Activated CD8-positive, alpha-beta memory T cell treated with anti-CD3 and anti-CD28 coated beads for 36 hours (primary cell): Measurements from ENCODE around the gene CRIM1. TPM values are rescaled to one million over a fixed set of nuclear protein-coding genes. Genes with fewer than 3 reads are reported as not detected.

Source experiments
- CTCF ChIA-PET: fragments of 350-600 bp; sonication (Branson Sonifier 250); formaldehyde crosslinking; loops from one replicate; lab custom pipeline; 2021; ENCODE audit warnings: antibody characterized with exemption; lab: Charles Lee
- POLR2A ChIA-PET: fragments of 350-600 bp; sonication (Branson Sonifier 250); formaldehyde crosslinking; loops from one replicate; lab custom pipeline; 2021; ENCODE audit warnings: antibody characterized with exemption; lab: Charles Lee
- total RNA-seq, 2 experiments: library from RNA; stranded (reverse); gene quantifications; one replicate each; pipeline ENCODE4 v1.2.3, GENCODE V29; 2021

Gene CRIM1
- total RNA-seq, 2 experiments from 2014 or later, result 18.2 to 20.1 TPM

- ChIA-PET POLR2A (no interaction called here), CTCF (no interaction called here)
Measured at GRCh38 chr2:36411962-36412444, 56.4 kb downstream of the CRIM1 start.

DNA sequence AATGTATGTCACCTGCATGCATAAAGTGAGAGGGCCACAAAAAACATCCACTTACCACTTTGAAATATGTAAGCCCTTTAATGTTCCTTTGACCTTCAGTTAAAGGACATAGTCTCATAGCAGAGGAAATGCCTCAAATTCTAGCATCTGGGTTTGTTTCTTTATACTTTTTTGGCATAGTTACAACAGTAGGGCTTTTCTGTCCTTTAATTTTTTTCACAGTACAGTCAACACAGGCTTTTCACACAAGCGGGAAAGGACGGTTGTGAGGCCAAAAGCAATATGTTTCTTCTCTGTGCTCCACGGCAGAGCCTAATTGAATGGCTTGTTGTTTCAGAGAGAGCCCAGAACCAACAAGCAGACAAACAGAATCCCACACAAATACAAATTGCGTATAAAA lies 57.6 kb downstream of the CRIM1 start:
- ChIA-PET POLR2A (no interaction called here), CTCF (no interaction called here)

DNA sequence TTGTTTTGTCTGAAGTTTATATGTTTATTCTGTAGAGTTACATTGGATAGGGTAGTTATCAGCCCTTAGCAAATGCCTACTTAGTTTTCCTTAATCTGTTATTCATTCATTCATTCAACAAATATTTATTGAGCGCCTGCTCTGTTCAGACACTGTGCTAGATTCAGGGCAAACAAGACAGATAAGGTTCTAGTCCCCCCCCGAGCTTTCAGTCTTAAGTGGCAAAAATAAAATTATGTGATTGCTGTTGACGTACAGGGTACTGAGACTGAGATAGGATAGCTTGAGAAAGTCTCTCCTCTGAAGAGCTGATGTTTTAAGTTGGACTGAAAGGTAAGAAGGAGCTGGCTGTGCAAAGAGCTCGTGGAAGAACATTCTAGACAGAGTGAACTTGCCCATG lies 58.7 kb downstream of the CRIM1 start:
- ChIA-PET CTCF (no interaction called here), POLR2A (no interaction called here)

GRCh38 chr2:36415381-36416022 lies 59.9 kb downstream of the CRIM1 start:
- POLR2A ChIA-PET, result no interaction called here
- CTCF ChIA-PET, result interaction anchor here (0.5 kb wide), 1 partner anchor 34 kb away, joined by 4 read pairs; no protein-coding TSS in a partner anchor

DNA sequence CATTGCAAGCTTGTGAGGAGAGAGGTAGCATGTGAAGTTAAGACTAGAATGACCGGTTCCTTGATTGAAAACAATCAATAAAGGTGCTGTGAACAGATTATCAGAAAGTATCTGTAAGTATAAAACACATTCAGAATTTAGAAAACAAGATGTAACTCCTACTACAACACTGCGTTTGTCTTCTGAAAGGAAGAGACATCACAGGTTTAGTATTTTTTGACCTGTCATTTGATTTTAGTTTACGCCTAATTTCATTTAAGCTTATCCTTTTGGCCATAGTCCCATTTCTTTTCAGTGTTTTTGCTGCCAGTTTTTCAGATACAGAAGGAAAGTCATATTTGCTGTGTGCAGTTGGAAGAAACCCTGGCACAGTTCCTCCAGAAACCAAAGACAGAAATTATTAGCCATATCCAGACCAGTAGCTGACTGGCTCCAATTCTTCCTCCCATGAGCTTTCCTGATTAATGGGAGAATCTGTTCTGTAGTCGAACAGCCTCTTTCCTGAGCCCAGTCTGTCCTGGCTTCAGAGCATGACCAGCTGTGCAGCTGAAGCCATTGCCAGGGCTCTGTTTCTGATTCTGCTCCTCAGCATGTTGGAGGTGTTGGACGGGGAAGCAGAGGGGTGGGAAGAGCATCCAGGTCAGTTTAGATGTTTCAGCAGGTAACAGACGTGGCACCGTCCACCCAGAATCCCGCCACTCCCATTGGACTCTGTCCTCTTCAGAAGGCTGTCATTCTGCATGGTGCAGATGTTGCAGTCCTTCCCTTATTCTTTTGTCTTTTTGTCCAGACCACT lies 61.0 kb downstream of the CRIM1 start:
- POLR2A ChIA-PET, result no interaction called here
- CTCF ChIA-PET, result no interaction called here

DNA sequence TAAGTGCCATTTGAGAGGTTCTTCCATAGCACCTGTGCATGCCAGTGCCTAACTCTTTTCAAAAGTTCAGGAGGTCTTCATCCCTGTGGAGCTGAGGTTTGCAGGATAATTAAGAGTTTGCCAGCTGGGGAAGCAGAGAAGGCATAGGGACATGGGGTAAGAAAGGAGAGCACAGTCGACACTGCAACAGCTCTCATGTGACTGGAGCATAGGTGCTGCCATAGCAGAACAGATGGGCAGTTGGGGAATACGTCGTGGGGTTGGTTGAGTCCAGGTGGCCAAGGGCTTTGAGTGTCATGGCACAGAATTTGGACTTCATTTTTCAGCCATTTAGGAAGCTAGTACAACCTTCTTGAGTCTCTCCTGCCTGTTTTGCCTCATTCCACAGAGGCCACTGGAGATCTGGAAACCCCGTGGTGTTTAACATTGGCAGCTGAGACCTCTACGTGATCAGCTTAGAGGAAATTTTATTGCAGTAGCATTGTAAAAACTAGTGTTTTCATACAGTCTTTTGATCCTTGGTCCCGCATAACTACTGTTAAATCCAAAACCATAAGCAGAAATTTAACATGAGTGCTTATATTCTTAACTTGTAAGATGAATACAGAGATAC lies 65.1 kb downstream of the CRIM1 start:
- ChIA-PET CTCF (interaction anchor here (0.9 kb wide), 1 partner anchor 69 kb away, joined by 3 read pairs; no protein-coding TSS in a partner anchor), POLR2A (no interaction called here)

DNA sequence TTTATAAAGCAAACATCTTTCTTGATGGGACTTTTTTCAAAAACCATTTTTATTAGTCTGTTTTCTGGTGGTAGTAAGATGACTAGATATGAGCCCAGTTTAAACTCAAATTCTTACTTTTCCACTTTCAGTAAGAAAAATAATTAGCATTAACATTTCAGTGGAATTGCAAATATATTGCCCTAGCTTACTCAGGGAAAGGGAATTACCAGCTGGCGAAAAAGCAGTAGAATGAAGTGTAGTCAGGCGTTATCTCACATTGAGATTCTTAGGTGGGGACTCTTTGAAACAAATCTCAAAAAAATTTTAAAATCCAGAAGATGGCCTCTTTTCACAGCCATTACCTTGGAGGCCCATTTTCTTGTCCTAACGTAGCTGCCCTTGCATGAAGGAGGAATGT lies 65.8 kb downstream of the CRIM1 start:
- POLR2A ChIA-PET, result no interaction called here
- CTCF ChIA-PET, result no interaction called here

DNA sequence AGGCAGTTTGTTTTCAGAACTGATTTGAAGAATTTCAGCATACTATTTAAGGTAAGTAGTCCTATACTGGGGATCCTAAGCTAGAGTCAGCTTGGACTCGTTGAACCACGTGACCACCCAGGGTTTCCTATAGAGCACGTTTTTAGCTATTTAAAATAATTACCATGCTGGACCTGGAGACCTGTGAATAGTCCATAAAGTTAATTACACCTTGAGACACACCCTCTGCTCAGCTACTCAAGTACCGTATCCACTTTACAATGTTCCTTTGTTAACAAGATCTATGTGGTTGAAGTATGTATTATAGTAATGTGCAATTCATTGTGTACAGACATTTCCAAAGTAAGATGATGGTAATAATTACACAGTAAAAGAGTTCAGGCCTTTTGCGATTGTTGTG lies 67.6 kb downstream of the CRIM1 start:
- CTCF ChIA-PET, result no interaction called here
- POLR2A ChIA-PET, result no interaction called here

DNA sequence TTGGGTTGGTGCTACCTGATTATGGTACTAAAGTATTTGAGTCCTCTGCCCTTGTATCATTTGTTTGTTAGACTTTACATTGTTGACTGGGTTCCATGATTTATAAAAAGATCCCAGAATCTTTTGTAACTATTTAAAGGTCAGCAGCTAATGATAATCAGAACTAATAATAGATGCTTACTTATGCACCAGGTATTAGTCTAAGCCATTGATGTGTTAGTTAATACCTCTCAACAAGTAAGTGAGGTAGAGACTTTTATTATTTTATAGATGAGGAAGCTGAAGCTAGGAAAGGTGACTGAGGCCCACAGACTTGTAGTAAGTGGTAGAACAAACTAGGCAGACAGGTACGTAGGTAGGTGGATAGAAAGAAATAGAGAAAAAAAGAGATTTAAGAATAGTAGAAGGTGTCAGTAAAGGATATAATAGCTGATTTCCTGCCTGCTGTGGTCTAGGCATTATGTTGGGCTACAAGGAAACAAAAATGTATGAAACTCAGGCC lies 68.1 kb downstream of the CRIM1 start:
- ChIA-PET CTCF (no interaction called here), POLR2A (no interaction called here)

- ChIA-PET CTCF (no interaction called here), POLR2A (no interaction called here)
Measured at GRCh38 chr2:36425608-36426355, 70.2 kb downstream of the CRIM1 start.

DNA sequence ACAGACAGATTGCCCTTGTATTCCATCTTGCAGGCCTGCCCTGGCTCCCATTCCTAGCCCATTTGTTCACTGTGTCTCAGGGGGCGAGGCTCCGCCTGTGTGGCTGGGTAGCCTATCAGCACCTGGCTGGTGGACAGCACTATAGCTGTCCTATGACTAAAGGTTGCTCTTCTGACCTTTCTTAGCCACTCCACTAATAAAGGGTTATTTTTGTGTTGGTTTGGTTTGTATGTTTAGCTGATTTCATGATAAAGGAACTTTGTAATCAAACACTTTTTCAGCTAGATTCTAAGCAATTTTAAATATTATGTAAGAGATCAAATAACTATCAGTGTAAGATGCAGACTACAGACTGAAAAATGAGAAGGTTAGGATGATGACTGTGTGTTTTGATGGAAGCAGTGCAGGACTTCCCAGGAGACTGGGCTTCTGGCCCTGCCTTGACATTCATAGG lies 72.2 kb downstream of the CRIM1 start:
- POLR2A ChIA-PET, result no interaction called here
- CTCF ChIA-PET, result no interaction called here

DNA sequence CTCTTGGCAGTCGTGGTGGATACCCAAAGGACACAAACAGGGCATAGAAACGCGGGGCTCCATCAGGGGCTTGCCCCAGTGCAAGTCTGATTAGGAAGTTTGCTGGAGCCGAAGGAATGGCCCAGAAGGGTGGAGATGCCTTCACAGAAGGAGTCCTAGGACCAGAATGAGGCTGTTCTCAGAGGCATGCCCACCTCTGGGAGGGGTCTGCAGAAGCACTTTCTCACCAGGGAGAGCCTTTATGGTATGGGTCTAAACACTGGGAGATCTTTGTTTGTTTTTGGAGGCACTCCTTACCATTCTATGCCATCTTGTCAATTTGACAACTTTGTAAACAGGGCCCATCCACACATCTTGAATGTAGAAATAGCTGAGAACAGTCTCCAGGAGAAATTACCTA lies 75.0 kb downstream of the CRIM1 start:
- CTCF ChIA-PET, result no interaction called here
- POLR2A ChIA-PET, result no interaction called here

GRCh38 chr2:36432479-36432878 lies 76.9 kb downstream of the CRIM1 start:
- CTCF ChIA-PET, result no interaction called here
- POLR2A ChIA-PET, result no interaction called here

DNA sequence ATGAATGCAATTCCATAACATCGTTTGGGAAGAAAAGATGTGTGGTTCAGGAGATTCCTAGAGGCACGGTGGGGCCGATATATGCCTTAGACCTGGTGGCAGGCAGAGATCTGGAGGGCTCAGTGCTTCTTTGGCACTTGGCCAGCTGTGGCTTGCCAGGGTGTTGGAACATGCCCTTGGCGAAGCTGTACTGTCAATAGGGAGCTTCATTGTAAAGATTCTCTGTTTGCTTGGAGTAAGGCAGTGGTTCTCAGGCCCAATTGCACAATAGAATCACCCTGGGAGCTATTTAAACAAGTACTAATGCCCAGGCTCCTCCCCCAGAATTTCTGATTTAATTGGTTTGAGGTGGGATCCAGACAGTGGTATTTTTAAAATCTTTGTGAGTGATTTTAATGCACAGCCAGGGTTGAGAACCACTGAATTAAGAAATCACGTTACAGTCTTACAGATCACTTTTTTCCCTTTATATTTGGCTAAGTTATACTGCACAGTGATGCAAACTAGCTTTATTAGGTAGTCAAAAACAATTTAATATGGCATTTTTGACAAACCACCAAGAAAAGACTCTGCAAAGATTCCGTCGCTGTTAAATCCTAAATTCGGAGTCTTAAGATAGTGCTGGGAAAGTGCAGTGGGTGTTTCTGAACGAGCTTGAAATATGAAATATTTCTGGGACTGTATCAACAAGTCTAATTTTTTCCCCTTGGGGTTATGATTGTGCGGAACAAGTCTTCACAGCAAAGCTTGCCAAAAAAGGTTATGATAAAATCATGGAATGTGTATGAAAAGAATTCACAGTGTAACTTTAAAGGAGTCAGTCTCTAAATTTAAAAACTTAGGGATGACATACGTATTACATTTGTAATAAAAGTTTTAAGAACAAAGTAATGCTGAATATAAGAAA lies 78.0 kb downstream of the CRIM1 start:
- POLR2A ChIA-PET, result no interaction called here
- CTCF ChIA-PET, result no interaction called here

DNA sequence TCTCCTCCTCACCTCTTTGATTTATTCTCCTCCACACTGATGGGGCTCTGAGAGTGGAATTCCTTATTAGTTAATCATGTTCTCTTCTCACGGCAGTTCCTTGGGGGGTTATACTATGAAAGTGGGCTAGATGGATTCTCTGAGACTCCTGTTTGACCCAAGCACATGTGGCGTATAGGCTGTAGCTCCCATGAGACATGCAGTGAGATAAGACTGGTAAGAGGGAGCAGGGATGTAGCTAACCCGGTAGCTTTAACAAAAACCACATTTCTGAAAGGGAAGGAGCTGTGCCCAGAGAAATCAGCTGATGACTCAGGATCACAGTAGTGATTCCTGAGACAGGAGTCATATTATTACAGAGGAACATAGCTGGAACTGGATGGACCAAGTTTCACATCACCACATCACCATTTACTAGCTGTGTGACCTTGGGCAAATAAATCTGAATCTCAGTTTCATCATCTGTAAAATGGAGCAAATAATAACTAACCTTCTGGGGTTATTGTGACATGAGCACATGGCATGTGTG lies 82.9 kb downstream of the CRIM1 start:
- ChIA-PET POLR2A (no interaction called here), CTCF (interaction anchor here (1.0 kb wide), 1 partner anchor 226 kb away, joined by 3 read pairs; no protein-coding TSS in a partner anchor)

- POLR2A ChIA-PET, result no interaction called here
- CTCF ChIA-PET, result interaction anchor here (1.0 kb wide), 1 partner anchor 226 kb away, joined by 3 read pairs; no protein-coding TSS in a partner anchor
Measured at GRCh38 chr2:36439084-36439483, 83.5 kb downstream of the CRIM1 start.

DNA sequence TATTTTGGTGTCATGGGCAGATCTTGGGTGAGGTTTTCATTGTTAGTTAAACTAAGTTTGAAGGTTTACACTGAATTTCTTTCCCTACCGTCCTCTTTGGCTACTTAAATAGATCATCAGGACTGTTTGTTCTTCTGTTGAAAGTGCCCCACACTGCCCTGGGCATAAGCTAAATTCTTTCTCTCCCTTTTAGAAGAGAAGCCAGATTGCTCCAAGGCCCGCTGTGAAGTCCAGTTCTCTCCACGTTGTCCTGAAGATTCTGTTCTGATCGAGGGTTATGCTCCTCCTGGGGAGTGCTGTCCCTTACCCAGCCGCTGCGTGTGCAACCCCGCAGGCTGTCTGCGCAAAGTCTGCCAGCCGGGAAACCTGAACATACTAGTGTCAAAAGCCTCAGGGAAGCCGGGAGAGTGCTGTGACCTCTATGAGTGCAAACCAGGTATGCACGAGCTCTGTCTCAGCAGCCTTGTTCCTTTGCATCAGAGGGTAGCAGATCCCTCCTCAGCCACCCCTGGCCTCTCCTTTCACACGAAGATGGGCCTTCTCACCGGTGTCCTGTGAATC lies 85.6 kb downstream of the CRIM1 start:
- CTCF ChIA-PET, result no interaction called here

GRCh38 chr2:36441816-36442215 lies 86.2 kb downstream of the CRIM1 start:
- ChIA-PET POLR2A (no interaction called here), CTCF (no interaction called here)

More for the DNA sequence above, 85.6 kb downstream of the CRIM1 start:
- POLR2A ChIA-PET, result no interaction called here
